Astrocyte of the cerebellum (primary cell): ENCODE data around the gene GPR68.
"Not testable (repeated sequence)": the region's sequence is repeated elsewhere in the genome, so short reads cannot be mapped to it uniquely, and the experiment has no call there.

ENCODE experiments used
- DNase-seq: peaks from one replicate; pipeline ENCODE4 v3.0.0-alpha.2; 2011; ENCODE audit warnings: low read depth
- H3K4me3 ChIP-seq: 2 replicates; pipeline ENCODE4 v1.5.1; 2011; ENCODE audit warnings: mild to moderate bottlenecking, low read depth, low read length, moderate library complexity
- in situ Hi-C: cut with HindIII; loops from 2 replicates; pipeline ENCODE4 v1.10.0; 2017; ENCODE audit warnings: low sequenced_read_pairs
- TF ChIP-seq, protein P1 (sequence below): IDR thresholded peaks from 2 replicates; pipeline ENCODE4 v1.5.1; 2012; ENCODE audit warnings: low read length, low read depth, moderate library complexity, mild to moderate bottlenecking; ENCODE audit errors: missing control alignments

GPR68 gene

DNA sequence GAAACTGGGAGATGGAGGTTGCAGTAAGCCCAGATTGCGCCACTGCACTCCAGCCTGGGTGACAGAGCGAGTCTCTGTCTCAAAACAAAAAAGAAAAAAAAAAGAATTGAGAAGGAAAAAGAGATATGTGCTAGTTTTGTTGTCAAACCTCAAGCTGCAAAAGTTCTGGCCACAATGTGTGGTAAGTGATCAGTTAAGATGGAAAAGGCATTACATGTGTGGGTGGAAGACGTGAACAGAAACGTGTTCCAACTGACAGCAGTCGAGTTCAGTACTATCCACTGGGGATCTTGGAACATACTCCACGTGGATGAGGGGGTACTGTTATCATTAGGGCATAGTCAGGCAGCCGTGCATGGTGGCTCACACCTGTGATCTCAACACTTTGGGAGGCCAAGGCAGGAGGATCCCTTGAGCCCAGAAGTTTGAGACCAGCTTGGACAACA is 17.3 kb downstream of the GPR68 start:
- in situ Hi-C loops = no loop called here
- TF ChIP-seq, protein P1, sequence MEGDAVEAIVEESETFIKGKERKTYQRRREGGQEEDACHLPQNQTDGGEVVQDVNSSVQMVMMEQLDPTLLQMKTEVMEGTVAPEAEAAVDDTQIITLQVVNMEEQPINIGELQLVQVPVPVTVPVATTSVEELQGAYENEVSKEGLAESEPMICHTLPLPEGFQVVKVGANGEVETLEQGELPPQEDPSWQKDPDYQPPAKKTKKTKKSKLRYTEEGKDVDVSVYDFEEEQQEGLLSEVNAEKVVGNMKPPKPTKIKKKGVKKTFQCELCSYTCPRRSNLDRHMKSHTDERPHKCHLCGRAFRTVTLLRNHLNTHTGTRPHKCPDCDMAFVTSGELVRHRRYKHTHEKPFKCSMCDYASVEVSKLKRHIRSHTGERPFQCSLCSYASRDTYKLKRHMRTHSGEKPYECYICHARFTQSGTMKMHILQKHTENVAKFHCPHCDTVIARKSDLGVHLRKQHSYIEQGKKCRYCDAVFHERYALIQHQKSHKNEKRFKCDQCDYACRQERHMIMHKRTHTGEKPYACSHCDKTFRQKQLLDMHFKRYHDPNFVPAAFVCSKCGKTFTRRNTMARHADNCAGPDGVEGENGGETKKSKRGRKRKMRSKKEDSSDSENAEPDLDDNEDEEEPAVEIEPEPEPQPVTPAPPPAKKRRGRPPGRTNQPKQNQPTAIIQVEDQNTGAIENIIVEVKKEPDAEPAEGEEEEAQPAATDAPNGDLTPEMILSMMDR = no peak
- no peak overlapping the region for H3K4me3 ChIP-seq
- DNase-seq = no peak

DNA sequence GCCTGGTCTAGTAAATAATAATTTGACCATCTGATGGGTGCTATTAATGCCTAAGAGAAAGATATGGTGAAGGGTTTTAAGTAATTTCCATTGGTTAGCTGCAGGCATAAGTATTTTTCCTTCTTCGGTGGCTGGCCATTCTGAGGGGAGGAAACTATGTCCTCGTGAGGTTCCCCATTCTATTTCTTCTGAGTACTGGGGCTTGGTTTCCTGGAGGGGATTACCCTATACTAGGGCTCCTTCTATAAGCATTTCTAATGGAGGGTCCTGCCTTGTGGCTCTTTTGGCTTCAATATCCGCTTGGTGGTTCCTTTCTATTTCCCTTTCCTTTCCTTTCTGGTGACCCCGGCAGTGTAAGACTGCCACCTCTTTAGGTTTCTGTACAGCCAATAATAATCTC is 18.1 kb downstream of the GPR68 start:
- H3K4me3 ChIP-seq, in situ Hi-C loops, DNase-seq: not testable (repeated sequence)

DNA sequence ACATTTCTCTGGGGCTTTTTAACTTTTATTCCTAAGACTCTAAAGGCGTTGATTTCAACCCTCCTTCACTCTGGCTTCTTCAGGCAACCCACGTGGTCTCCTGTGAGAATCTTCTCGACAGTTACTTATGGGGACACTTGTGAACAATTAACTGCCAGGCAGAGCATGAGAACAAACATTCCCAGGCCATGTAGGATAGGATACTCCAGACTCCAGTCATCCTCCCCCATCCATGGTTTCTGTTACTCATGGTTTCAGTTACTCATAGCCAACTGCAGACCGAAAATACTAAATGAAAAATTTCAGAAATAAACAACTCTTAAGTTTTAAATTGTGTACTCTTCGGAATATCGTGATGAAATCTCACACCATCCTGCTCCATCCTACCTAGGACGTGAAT is 19.5 kb downstream of the GPR68 start:
- no peak for DNase-seq
- in situ Hi-C loops = no loop called here
- no peak overlapping the region for H3K4me3 ChIP-seq
- TF ChIP-seq, protein P1 = no peak

DNA sequence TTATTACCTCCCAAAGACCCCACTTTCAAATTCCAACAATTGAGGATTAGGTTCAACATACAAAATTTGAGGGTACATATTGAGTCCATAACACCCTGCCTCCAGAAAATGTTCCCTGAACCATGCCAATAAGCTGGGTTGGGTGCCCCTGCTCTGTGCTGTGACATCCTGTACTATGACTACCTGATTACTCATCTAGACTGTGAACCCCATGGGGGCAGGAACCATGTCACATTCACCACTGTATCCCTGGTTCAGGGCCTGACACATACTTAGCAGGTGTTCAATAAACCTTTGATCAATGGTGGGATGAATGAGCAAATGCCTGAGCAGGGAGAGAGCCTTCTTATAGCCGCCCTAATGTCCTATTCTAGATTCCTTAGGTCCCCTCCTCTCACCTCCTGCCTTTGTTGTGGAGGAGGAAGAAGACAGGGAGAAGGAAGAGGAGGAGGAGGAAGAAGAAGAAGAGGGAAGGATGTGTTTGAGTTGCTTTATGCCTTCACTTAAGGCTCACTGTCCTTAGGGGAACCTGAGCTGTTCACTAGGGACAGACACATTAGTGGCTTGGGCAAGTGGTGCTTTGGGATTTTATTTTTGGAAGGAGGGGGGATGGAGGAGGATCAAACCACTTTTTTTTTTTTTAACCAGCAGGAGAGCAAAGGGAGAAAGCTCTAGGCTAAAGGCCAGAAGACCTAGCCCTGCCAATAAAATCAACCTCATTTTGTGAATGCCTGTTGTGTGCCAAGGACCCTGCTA is 21.3 kb downstream of the GPR68 start:
- DNase-seq = no peak
- in situ Hi-C loops = no loop called here
- TF ChIP-seq, protein P1 = no peak
- H3K4me3 ChIP-seq = no peak overlapping the region

DNA sequence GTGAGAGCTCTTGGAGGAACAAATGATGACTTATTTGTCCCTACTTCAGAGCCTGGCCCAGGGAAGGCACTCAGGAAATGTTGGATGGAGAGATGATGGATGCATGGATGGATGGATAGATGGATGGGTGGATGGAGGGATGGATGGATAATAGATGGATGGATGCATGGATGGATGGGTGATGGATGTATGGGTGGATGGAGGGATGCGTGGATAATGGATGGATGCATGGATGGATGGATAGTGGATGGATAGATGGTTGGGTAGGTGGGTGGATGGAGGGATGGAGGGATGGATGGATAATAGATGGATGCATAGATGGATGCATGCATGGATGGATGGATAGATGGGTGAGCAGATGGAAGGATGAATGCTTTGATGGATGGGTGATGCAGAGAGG is 23.2 kb downstream of the GPR68 start:
- TF ChIP-seq, protein P1 = no peak
- in situ Hi-C loops = no loop called here
- no peak for DNase-seq
- no peak overlapping the region for H3K4me3 ChIP-seq

DNA sequence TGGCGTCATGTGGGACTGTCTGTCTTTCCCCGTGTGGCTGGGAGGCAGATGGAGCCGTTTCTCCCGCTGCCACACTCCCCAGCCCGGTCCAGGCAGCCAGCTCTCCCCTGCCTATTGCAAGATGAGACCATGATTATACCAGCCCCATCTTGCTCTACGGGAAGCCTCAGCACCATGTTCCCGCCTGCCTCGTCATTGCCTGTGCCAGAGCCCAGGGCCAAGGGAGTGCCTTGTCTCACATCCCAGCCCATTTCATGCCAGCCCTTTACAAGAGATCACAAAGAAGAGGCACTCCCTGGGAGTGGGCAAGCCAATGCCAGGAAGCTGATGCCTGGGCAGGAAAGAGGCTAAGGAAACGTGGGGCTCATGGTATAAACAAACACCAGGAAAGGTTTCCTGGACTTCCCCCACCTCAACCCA is 23.9 kb downstream of the GPR68 start:
- TF ChIP-seq, protein P1 = no peak
- in situ Hi-C loops = no loop called here
- no peak overlapping the region for H3K4me3 ChIP-seq
- no peak for DNase-seq
